ENCODE data around the gene PGAM1.

The PGAM1 gene

DNA sequence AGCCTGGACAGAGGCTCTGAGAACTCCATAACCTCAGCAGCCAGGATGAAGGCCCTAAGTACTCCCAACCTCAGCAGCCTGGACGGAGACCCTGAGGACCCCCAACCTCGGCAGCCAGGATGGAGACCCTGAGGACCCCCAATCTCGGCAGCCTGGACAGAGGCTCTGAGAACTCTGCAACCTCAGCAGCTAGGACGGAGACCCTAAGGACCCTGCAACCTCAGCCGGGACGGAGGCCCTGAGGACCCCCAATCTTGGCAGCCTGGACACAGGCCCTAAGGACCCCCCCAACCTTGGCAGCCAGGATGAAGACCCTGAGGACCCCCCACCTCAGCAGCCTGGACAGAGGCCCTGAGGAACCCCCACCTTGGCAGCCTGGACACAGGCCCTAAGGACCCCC is 41.4 kb upstream of the PGAM1 start:
- TF ChIP-seq, protein P1, sequence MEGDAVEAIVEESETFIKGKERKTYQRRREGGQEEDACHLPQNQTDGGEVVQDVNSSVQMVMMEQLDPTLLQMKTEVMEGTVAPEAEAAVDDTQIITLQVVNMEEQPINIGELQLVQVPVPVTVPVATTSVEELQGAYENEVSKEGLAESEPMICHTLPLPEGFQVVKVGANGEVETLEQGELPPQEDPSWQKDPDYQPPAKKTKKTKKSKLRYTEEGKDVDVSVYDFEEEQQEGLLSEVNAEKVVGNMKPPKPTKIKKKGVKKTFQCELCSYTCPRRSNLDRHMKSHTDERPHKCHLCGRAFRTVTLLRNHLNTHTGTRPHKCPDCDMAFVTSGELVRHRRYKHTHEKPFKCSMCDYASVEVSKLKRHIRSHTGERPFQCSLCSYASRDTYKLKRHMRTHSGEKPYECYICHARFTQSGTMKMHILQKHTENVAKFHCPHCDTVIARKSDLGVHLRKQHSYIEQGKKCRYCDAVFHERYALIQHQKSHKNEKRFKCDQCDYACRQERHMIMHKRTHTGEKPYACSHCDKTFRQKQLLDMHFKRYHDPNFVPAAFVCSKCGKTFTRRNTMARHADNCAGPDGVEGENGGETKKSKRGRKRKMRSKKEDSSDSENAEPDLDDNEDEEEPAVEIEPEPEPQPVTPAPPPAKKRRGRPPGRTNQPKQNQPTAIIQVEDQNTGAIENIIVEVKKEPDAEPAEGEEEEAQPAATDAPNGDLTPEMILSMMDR (IDR thresholded peaks at IDR 0.05) = no peak

DNA sequence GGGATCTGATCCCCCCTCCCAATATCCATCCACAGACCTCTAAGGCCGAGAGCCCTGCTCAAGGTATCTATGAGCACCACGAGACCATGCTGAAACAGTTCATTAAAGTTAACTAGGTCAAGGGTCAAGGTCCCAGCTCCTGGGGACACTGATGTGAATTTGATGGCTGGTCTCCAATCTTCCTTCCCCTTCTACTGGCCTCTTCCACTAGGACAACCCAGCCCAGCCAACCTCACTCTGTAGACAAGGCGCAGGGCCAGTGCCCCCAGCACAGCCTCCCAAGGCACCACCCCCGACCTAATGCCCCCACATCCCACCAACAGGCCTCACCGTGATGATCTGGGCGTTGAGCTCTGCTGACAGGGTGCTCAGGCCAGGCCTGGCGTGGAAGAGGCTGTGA is 40.4 kb upstream of the PGAM1 start:
- TF ChIP-seq, protein P1 (IDR thresholded peaks at IDR 0.05) = no peak

DNA sequence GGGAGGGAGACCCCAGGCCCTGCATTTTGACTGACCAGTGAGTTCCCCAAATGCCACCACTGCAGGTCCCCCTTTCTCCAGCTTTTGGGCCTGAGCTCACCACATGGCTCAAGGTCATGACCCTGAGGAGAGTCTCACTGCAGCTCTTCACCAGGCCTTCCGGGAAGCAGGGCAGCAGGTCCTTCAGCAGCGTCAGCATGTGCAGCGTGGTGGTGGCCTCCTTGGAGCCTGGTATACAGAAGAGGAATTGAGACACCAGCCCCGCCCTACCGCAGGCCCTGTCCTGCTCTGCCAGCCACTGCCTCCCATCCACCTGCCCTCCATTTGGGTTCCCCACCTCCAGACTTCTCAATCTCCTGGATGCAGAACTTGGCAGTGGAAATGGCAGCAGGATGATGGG is 37.8 kb upstream of the PGAM1 start:
- TF ChIP-seq, protein P1 (IDR thresholded peaks at IDR 0.05) = no peak

DNA sequence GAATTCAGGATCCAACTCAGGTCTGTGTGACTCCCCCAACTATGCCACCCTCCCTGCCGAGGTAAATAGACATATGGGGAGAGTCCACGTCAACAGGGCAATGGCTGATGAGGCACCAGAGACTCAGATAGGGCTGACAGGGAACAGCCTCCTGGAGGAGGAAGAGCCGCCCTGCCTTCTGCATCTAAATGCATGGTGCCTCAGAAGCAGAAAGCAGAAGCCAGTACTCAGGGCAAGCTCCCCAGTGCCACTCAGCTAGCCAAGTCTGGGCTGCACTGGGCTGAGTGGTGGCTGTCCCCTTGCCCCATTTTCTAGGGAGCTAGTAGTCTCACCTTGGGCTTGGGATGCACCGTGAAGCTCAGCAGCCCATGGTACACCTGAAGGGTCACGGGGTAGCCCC is 35.9 kb upstream of the PGAM1 start:
- TF ChIP-seq, protein P1 (IDR thresholded peaks at IDR 0.05) = no peak

DNA sequence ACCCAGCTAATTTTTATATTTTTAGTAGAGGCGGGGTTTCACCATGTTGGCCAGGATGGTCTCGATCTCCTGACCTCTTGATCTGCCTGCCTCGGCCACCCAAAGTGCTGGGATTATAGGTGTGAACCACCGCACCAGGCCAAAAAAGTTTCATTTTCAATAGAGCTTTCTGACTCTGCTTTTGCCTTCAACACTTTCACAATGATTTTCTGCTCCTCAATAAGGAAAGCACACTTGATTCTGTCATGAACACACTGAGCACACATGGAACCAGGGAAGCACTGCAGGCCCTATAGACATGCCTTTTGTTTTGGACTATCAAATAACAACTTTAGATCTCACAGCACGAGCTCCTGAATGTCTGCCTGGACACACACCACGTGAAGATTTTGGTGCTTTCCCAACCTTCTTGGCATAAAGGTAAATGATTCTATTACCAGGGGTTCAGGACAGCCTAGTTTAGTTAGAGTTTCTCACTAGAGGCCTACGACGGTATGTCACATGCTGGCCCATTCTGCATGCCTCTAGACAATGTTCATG is 32.9 kb upstream of the PGAM1 start:
- TF ChIP-seq, protein P1 (IDR thresholded peaks at IDR 0.05) = no peak

DNA sequence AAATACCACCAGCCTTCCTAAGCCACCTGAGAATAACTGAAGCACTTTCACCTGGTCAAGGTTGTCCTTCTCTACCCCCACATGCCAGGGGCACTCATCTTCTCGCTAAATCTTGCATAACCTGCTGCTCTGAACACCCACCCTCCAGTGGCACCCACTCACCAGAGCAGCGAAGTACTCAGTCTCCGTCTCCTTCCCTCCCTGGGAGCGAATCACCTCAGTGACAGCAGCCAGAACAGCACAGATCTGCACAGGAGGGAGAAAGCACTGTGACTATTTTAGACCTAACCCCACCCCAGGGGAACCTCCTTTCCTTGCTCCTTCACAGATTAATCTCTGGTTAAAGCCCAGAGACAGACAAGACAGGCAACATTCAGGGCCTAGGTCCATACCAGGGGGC is 29.9 kb upstream of the PGAM1 start:
- TF ChIP-seq, protein P1 (IDR thresholded peaks at IDR 0.05) = no peak

DNA sequence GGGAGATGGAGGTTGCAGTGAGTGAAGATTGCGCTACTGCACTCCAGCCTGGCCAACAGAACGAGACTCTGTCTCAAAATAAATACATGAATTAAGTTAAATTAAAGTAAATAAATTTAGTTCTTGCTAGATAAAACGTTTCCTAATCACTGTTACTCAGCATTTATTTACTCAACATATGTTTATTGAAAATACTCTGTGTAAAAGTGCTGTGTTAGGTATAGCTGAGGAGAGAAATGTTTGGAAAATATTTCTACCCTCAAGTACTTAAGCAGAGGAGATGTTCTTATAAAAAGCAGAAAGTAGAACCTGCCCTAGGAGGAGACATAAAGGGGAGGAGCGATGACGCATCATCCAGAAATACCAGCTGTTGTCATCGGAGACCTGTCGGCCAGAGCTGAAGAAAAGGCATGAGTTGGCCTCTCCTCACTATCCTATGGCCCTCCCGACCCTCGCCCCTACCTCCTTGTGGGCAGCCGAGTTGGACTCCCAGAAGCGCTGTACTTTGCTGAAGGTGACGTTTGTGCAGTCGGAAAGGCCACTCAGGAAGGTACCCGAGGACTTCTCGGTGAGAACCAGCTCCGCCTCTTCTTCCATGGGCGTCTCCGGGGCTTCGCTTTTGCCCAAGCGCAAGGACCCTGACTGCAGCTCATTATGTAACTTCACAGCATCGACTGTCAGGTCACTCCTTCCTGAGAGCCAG is 26.0 kb upstream of the PGAM1 start:
- TF ChIP-seq, protein P1 (IDR thresholded peaks at IDR 0.05) = no peak
